Common myeloid progenitor, CD34-positive (primary cell): ENCODE measurements around the gene OSTF1.
A peak's percentile ranks its signal among the peaks of the same experiment; 100 is the strongest.

Experiments used
- CTCF ChIA-PET: fragments of 350-600 bp; sonication (Branson Sonifier 250); formaldehyde crosslinking; loops from one replicate; lab custom pipeline; 2021; ENCODE audit warnings: antibody characterized with exemption; lab: Charles Lee
- POLR2A ChIA-PET: fragments of 350-600 bp; sonication (Branson Sonifier 250); formaldehyde crosslinking; loops from one replicate; lab custom pipeline; 2021; ENCODE audit warnings: antibody characterized with exemption; lab: Charles Lee
- DNase-seq, 3 donors: peaks; one replicate each; pipeline versions ENCODE4 v3.0.0 to v3.0.0-alpha.2; 2013
- H3K27ac ChIP-seq, 2 experiments: 1 replicate in 1 of 2; 2 replicates in 1 of 2; pipeline ENCODE4 v1.7.0; 2013; ENCODE audit warnings: inconsistent platforms in 2 of 2, low read length in 2 of 2, mild to moderate bottlenecking in 2 of 2, low read depth in 1 of 2, moderate library complexity in 1 of 2; ENCODE audit not compliant: severe bottlenecking in 2 of 2, insufficient read depth in 1 of 2, poor library complexity in 1 of 2
- H3K27me3 ChIP-seq, 5 experiments: replicated peaks in 2 of 5; 1 replicate in 3 of 5; 2 replicates in 2 of 5; pipeline versions ENCODE4 v1.6.1 to v1.7.0; 2013; ENCODE audit warnings: low read length in 4 of 5, mild to moderate bottlenecking in 2 of 5, moderate library complexity in 2 of 5, inconsistent platforms in 1 of 5; ENCODE audit not compliant: insufficient read depth in 5 of 5, control insufficient read depth in 4 of 5
- H3K36me3 ChIP-seq, 4 experiments: 1 replicate in 2 of 4; 2 replicates in 2 of 4; pipeline versions ENCODE4 v1.6.1 to v1.7.0; 2013; ENCODE audit warnings: low read length in 3 of 4, control low read depth in 1 of 4, mild to moderate bottlenecking in 1 of 4; ENCODE audit not compliant: control insufficient read depth in 4 of 4, insufficient read depth in 4 of 4
- H3K4me1 ChIP-seq, 4 experiments: 1 replicate in 3 of 4; 2 replicates in 1 of 4; pipeline versions ENCODE4 v1.6.1 to v1.7.1; 2013; ENCODE audit warnings: low read length in 3 of 4, mild to moderate bottlenecking in 3 of 4, control low read depth in 1 of 4, inconsistent platforms in 1 of 4, moderate library complexity in 1 of 4; ENCODE audit not compliant: control insufficient read depth in 4 of 4, insufficient read depth in 4 of 4; ENCODE audit errors: control extremely low read depth in 1 of 4
- H3K4me3 ChIP-seq, 7 experiments: 1 replicate in 4 of 7; 2 replicates in 3 of 7; pipeline versions ENCODE4 v1.5.1 to v1.7.0; 2013; ENCODE audit warnings: mild to moderate bottlenecking in 7 of 7, low read length in 6 of 7, moderate library complexity in 6 of 7, inconsistent platforms in 2 of 7, low read depth in 2 of 7, control low read depth in 1 of 7; ENCODE audit not compliant: insufficient read depth in 4 of 7, control insufficient read depth in 1 of 7; ENCODE audit errors: extremely low read depth in 1 of 7
- H3K9me3 ChIP-seq, 5 experiments: 1 replicate in 4 of 5; 2 replicates in 1 of 5; pipeline versions ENCODE4 v1.6.1 to v1.7.1; 2013; ENCODE audit warnings: low read length in 4 of 5, mild to moderate bottlenecking in 2 of 5, inconsistent platforms in 1 of 5, low read depth in 1 of 5, moderate library complexity in 1 of 5; ENCODE audit not compliant: control insufficient read depth in 4 of 5, insufficient read depth in 2 of 5; ENCODE audit errors: control extremely low read depth in 1 of 5
- WGBS: methylation state at CpG from one replicate; pipeline ENCODE4 v1.1.5; 2013; ENCODE audit not compliant: insufficient coverage; 5-methylcytosine and 5-hydroxymethylcytosine counted together

Gene OSTF1

DNA sequence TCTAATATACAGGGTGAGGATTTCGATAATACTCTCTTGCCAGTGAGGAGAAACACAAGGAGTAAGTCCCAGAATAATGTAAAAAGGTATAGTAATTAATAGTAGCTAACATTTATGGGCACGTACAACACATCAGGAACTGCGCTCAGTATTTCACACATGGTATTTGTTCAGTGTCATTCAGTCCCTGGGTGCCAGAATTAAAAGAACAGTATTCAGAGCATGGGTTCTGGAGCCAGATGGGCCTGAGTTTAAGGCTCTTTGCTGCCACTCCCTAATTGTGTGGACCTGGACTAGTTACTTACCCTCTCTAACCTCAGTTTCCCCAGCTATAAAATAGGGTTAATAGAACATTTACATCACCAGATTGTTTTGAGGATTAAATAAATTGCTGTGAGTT lies 16.3 kb downstream of the OSTF1 start:
- ChIA-PET CTCF (interaction anchor here (1.0 kb wide), 1 partner anchor 9 kb away, joined by 3 read pairs; no protein-coding TSS in a partner anchor), POLR2A (interaction anchor here (0.5 kb wide), 1 partner anchor 325 kb away, joined by 4 read pairs; no protein-coding TSS in a partner anchor)
- Histone ChIP-seq H3K36me3 (peaks cover 0 to 3% (median 2%) of the 10 kb centered on the region in 4 experiments), H3K27me3 (no peaks in the 10 kb centered on the region), H3K4me3 (no peak overlapping the region), H3K9me3 (no peaks in the 10 kb centered on the region), H3K27ac (no peak overlapping the region), H3K4me1 (peaks cover 0 to 12% (median 3%) of the 10 kb centered on the region in 4 experiments)
- DNase-seq: no peak
- 100% methylated on average over 2 of the region's 3 CpGs for WGBS

DNA sequence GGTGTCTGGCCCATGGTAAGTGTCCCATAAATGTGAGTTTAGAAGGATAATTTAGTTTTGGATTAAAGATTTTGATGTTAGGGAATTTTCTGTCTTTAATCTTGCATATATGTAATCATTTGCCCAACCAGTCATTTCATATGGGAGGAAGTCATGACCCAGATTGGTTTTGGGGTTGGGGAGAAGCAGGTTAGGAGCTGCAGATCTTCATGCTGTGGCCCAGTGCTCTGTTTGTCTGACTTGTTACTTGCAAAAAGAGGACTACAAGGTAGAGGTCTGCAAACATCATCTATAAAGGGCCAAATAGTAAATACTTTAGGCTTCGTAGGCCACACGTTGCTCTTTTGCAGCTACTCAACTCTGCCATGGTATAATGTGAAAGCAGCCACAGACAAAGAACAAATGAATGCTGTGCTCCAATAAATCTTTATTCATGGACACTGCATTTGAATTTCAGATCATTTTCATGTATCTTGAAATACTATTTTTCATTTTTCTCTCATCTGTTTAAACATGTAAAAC lies 16.8 kb downstream of the OSTF1 start:
- WGBS: 95% methylated on average over 2 of the region's 2 CpGs
- no peaks in the 10 kb centered on the region for H3K27me3 ChIP-seq
- H3K9me3 ChIP-seq: no peaks in the 10 kb centered on the region
- no peak overlapping the region for H3K27ac ChIP-seq
- DNase-seq: no peak
- no peak overlapping the region for H3K4me3 ChIP-seq
- ChIA-PET CTCF (no interaction called here), POLR2A (no interaction called here)
- H3K4me1 ChIP-seq: peaks cover 0 to 12% (median 3%) of the 10 kb centered on the region in 4 experiments
- peaks cover 0 to 3% (median 2%) of the 10 kb centered on the region in 4 experiments for H3K36me3 ChIP-seq

DNA sequence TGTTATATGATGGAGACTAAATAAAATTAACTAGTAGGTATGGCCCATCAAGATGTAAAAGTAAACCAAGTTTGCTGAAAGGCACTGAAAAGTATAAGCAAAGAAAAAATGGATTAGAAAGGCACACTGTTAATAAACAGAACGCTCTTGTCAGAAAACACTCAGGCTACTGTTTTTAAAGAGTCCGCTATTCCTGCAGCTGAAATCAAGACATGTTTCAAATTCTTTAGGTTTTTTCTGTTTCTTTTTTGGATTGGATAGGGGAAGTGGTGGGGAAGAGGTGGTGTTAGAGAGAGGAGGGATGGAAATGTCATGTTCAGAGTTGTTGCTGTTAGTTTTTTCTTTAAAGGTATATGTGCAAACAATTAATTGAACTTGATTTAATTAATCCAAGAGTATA lies 17.5 kb downstream of the OSTF1 start:
- no peak for DNase-seq
- Histone ChIP-seq H3K4me1 (peaks cover 0 to 12% (median 3%) of the 10 kb centered on the region in 4 experiments), H3K36me3 (peaks cover 0 to 3% (median 2%) of the 10 kb centered on the region in 4 experiments), H3K9me3 (no peaks in the 10 kb centered on the region), H3K4me3 (no peak overlapping the region), H3K27ac (no peak overlapping the region), H3K27me3 (no peaks in the 10 kb centered on the region)
- WGBS: 68% methylated on average over 2 of the region's 2 CpGs
- CTCF ChIA-PET: no interaction called here
- POLR2A ChIA-PET: no interaction called here

DNA sequence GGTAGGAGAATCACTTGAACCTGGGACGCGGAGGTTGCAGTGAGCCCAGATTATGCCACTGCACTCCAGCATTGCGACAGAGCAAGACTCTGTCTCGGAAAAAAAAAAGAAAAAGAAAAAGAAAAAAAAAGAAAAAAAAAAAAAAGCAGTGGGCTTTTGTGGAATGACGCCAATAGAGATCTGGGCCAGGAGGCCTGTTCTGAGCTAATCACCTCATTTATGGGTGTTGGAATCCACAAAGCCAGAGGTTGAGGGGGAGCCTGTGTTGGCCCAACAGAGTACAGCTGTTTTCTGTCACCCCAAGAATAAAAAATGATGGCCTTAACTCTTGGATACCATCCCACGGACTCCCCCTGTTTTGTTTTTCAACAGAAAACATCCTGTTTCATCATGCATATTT lies 18.5 kb downstream of the OSTF1 start:
- DNase-seq: no peak
- no peaks in the 10 kb centered on the region for H3K27me3 ChIP-seq
- H3K36me3 ChIP-seq: peaks cover 0 to 3% (median 1%) of the 10 kb centered on the region in 4 experiments
- CTCF ChIA-PET: interaction anchor here (0.6 kb wide), 1 partner anchor 451 kb away, joined by 3 read pairs; no protein-coding TSS in a partner anchor
- H3K27ac ChIP-seq: no peak overlapping the region
- H3K9me3 ChIP-seq: no peaks in the 10 kb centered on the region
- 83% methylated on average over 1 of the region's 6 CpGs for WGBS
- no peak overlapping the region for H3K4me3 ChIP-seq
- POLR2A ChIA-PET: no interaction called here
- peaks cover 0 to 12% (median 3%) of the 10 kb centered on the region in 4 experiments for H3K4me1 ChIP-seq

DNA sequence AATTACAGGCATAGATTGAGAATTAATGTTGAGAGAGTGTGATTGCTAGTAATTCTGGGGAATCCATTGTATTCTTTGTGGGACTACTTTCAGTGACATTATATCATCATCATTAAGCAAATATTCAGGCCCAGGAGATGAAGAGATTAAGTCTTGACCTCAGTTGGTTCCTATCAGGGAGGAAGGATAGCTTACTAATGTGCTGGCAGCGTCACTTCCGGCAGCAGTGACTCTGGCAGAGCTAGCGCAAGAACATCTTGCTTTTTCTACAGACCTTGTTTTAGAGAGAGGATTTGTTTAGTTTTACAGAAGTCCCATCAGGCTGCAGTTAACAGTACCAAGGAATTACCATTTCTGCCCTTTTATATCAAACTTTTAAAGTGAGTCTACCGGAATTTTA lies 20.3 kb downstream of the OSTF1 start:
- ChIA-PET POLR2A (no interaction called here), CTCF (no interaction called here)
- Histone ChIP-seq H3K27me3 (no peaks in the 10 kb centered on the region), H3K4me1 (peaks cover 0 to 12% (median 3%) of the 10 kb centered on the region in 4 experiments), H3K4me3 (no peak overlapping the region), H3K9me3 (no peaks in the 10 kb centered on the region), H3K36me3 (no peaks in the 10 kb centered on the region), H3K27ac (no peak overlapping the region)
- WGBS: 37% methylated on average over 2 of the region's 4 CpGs
- peak; percentile 40 to 67 (median 46) for DNase-seq

DNA sequence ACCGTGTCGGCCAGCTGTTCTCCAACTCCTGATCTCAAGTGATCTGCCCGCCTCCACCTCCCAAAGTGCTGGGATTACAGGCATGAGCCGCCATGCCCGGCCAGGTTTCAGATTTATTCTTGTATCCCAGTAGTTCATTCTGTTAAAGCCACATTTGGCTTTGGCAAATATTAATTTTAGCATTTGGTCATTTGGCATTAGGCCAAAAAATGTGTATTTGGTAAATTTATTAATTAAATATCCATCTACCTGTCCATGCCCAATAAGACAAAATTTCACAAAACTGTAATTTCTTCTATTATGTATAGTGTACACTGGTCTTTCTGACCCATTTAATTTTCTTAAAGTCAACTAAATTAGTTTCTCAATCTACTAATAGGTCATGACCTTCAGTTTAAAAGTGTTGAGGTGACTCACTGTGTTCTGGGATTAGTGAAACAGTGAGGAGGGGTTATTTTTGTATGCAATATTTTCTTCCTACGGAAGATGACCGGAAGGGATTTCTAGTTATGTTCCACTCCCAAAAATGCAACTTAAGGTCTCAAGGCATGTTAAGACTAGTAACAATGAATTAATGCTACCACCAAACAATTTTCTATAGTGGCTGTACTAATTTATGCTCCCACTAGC lies 21.0 kb downstream of the OSTF1 start:
- no peak overlapping the region for H3K27ac ChIP-seq
- 98% methylated on average over 5 of the region's 7 CpGs for WGBS
- peaks cover 0 to 12% (median 3%) of the 10 kb centered on the region in 4 experiments for H3K4me1 ChIP-seq

DNA sequence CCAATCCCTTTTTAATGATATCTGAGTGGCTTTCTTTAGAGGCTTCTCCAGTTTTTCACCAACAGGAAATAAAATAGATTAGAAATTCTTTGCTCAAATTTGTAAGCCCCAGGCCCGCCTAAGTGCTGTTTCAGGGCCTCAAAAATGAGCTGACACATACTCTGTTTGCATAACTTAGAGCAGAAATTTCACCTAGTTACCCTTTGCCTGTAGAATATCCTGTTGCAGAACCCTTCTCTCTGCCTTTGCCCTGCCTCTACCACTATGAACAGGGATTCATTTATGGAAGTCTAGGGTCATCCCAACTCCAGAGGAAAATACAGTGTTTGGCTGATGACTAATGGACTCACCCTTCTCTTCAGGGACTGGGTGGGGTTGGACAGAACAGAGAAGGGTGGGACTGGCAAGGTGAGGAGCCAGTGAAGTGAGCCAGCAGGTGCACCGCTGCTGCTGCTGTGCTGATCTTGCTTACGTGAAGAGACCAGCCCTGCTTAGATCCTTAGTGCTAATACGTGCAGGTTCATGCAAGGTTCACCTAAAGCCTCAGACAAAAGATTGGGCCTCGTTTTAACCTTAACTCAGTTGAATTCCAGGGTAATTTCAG lies 22.8 kb downstream of the OSTF1 start:
- ChIA-PET POLR2A (no interaction called here), CTCF (interaction anchor here (0.6 to 1.0 kb wide), 3 partner anchors 10 to 193 kb away, joined by 3 read pairs; no protein-coding TSS in a partner anchor)
- H3K4me1 ChIP-seq: peaks cover 0 to under 1% (median 0%) of the 10 kb centered on the region in 4 experiments
- H3K27ac ChIP-seq: no peak overlapping the region
- no peaks in the 10 kb centered on the region for H3K36me3 ChIP-seq
- no peaks in the 10 kb centered on the region for H3K9me3 ChIP-seq
- H3K4me3 ChIP-seq: no peak overlapping the region
- 98% methylated on average over 3 of the region's 5 CpGs for WGBS
- no peak for DNase-seq
- H3K27me3 ChIP-seq: no peaks in the 10 kb centered on the region

More for the DNA sequence above, 21.0 kb downstream of the OSTF1 start:
- ChIA-PET POLR2A (no interaction called here), CTCF (no interaction called here)
- Histone ChIP-seq H3K9me3 (no peaks in the 10 kb centered on the region), H3K36me3 (no peaks in the 10 kb centered on the region), H3K27me3 (no peaks in the 10 kb centered on the region), H3K4me3 (no peak overlapping the region)
- no peak for DNase-seq
